Uterus (tissue), 2 donors: ENCODE results near the gene FAR1.

Source experiments
- CTCF ChIP-seq, 4 experiments: fragments of 200-600 bp in 2 of 4; fragments of 450-650 bp in 2 of 4; sonication (generic) in 2 of 4; IDR thresholded peaks; one replicate each; pipeline ENCODE4 v1.5.1; 2016 to 2019; ENCODE audit warnings: antibody characterized with exemption in 4 of 4, mild to moderate bottlenecking in 2 of 4, moderate library complexity in 1 of 4
- POLR2A ChIP-seq, 2 donors: fragments of 450-650 bp; IDR thresholded peaks; one replicate each; pipeline ENCODE4 v1.6.1; 2016; ENCODE audit warnings: antibody characterized with exemption in 2 of 2, mild to moderate bottlenecking in 1 of 2, moderate library complexity in 1 of 2

- TF ChIP-seq CTCF (IDR thresholded peaks at IDR 0.05) = no peak
- no peak for TF ChIP-seq POLR2A (IDR thresholded peaks at IDR 0.05)
These were observed 33.6 kb downstream of the FAR1 start for GRCh38 chr11:13702071-13702470.
